ENCODE measurements around the gene HEPACAM.

HEPACAM gene

GRCh38 chr11:124899383-124900145, 36.3 kb downstream of the HEPACAM start:
- DNase-seq (ENCODE audit: low spot score), result no peak

GRCh38 chr11:124898711-124899110, 37.1 kb downstream of the HEPACAM start:
- peak; percentile 80 for DNase-seq (ENCODE audit: low spot score)

DNA sequence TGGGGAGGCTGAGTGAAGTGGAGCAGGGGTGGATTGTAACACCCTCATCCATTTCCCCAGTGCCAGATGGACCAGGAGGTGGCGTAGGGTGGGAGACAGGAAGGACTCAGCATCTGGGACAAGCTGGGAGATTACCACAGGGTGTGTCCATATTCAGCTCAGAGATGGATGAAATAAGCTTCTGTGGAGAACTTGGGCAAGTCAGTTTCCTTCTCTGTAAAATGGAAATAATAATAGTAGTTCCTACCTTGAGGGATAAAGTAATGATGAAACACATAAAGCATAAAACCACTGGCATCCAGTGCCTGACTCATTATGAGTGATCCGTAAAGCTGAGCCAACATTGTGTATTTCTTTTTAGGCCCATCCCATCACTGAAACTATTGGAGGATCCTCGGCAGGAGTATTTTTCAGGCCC, 37.6 kb downstream of the HEPACAM start:
- DNase-seq (ENCODE audit: low spot score), result no peak

DNA sequence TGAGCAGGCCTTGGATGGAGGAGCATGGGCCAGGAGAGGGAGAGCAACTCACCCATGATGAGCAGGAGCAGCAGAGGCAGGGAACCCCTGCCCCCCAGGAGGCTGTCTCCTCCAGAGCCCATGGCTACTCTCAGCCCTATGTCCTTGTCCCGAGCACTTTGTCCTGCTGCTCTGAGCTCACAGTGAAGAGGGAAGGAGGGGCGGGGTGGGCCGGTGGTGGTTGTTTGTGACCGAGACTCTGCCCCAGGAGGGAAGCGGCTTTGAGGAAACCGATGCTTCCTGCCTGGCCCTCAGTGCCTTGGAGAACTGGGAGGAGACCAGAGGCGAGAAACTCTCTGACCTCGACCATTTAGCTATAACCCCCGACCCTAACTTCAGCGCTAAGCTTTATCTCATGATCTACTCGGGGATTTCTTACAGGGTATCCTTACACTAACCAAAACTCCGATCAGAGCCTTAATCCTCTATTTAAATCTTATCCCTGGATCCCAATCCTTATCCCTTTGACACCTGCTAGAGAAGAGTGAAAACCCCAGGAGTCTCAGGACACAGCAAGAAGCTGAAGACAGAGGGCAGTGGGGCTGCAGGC, 38.1 kb downstream of the HEPACAM start, which contains the start of gene ROBO4:
TSS of gene ROBO4 (minus strand) at position 192 of the 589 bp plus-strand sequence. CDS start at position 122, 70 bp downstream.
- DNase-seq (ENCODE audit: low spot score), result no peak

GRCh38 chr11:124896821-124897391, 38.9 kb downstream of the HEPACAM start:
- no peak for DNase-seq (ENCODE audit: low spot score)

- DNase-seq (ENCODE audit: low spot score), result no peak
Observed at GRCh38 chr11:124896071-124896750, 39.6 kb downstream of the HEPACAM start.

DNA sequence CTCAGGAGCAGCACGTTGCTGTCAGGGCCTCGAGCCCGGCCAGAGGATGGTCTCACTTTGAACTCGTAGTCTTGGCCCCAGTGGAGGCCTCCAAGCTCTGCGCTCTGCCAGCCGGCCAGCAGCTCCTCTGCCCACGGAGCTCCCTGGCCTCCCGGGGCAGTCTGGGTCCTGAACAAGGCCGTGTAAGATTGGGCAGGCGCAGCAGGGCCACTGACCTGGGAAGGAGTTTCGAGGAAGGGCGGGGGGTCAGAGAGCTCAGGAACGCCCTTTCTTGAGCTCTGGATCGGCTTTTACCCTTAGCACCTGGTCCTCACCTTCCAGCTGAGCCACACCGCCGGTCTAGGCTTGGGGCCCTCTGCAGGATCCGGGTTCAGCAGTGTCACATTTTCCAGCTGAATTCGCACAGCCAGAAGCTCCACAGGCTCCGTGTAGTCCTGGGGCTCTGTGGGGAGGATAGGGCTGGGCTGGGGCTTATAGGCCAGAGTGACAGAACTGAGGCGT, 40.3 kb downstream of the HEPACAM start:
- DNase-seq (ENCODE audit: low spot score), result no peak

- DNase-seq (ENCODE audit: low spot score), result no peak
Observed at GRCh38 chr11:124894606-124895430, 41.0 kb downstream of the HEPACAM start.

DNA sequence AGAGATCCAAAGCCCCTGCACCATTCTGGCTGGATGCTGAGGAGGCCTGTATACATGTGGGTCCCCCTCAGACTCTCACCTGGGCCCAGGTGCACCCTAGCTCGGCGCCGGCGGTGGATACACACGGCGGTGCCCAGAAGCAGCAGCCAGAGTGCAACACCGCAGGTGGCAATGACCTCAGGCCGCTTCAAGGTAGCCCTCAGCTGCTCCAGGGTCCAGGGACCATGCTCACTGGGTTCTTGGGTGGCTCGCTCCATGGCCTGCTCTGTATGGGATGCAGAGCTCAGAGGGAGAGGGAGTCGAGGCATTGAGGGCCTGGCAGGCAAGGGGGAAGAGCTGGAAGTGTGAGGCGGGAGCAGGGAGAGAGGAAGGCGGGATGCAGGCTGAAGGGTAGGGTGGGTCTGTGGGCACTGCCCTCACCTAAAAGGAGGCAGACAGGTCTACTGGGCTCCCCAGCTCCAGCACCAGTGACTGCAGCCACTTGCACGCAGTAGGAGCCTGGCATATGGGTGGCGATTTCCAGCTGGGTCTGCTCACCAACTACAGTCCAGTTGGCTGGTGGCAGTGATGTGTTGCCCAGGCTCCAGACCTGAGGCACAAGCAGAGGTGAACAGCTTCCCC, 42.0 kb downstream of the HEPACAM start:
- no peak for DNase-seq (ENCODE audit: low spot score)

- DNase-seq (ENCODE audit: low spot score), result peak; percentile 57
Observed at GRCh38 chr11:124892750-124893454, 42.9 kb downstream of the HEPACAM start.

DNA sequence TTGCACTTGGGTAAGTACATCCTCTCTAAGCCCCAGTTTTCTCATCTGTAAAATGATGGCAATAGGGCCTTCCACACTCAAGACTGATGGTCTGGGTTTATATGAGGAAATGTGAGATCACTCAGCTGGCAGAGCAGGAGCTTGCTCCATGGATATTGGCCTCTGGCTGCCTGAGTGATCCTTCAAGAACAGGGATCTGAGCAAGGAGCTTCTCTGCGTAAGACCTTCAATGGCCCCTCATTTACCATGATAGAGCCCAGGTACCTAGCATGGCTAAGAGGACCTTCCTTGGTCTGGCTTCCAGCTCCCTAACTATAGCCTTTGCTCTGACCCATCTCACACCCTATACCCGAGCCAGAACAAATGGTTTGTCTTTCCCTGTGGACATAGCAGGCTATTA, 43.7 kb downstream of the HEPACAM start:
- DNase-seq (ENCODE audit: low spot score), result no peak

- DNase-seq (ENCODE audit: low spot score), result no peak
Observed at GRCh38 chr11:124891373-124891861, 44.4 kb downstream of the HEPACAM start.

DNA sequence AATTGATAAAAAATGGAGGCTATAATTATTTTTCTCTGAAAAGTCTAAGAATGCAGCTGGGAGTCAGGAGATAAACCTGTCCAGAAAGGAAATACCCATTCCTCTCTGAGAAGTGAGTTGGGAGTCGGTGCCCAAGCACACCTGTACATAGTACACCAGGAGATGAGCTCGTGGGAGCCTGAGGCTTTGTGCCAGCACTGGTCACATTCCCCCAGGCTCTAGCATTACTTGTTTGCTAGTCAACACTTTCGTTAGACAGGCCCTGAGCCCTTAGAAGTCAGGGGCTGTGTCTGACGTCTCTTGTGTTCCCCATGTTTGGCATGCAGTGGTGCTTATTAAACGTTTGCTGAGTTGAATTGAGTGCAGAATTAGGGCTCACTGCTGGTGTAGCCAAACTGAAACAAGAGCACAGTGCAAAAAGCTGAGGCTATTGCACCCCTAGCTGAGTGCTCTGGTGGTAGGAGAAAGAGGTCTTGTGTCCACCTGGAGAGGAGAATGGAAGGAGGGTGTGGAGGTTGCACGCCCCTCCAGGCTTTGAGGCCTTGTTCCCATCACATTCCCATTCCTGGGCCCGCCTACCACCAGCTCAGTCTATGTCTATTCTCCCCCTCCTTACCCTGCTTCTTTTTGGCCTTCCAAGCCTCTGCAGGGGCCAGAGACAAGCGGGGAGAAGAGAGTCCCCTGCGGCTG, 45.0 kb downstream of the HEPACAM start:
- DNase-seq (ENCODE audit: low spot score), result no peak

DNA sequence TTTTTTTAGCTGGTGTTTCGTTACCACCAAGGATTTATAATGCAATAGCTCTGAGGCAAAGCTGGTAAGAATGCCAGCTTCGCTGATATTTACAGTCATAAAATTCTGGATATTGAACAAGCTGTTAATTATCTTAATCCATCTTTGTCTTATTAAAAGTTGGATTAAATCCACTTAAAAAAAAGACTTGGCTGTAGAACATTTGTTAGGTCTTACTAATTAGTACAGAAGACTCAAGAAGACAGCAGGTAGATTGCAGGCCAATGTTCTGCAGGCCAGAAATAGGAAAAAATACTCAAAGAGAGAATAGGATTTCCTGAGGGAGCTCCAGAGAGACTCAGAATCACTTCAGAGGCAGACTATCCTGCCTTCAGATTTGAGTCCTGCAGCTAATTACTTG, 45.7 kb downstream of the HEPACAM start:
- DNase-seq (ENCODE audit: low spot score), result no peak

- DNase-seq (ENCODE audit: low spot score), result no peak
Observed at GRCh38 chr11:124889191-124890091, 46.4 kb downstream of the HEPACAM start.

DNA sequence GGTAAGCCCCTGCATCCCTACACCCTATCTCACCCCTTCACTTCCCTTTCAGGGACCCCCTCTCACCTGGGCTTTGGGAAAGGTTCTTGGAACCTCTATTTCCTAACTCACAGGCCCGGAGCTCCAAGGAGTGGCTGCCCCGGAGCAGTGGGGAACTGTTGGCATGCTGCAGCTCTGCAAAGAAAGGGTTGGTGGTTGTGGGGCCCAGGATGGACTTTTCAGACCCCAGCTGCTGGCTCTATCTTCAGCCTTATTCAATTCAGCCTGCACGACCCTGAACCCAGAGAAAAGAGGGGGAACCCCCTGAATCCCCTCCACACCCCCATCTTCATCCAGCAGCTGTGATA, 48.2 kb downstream of the HEPACAM start:
- no peak for DNase-seq (ENCODE audit: low spot score)

GRCh38 chr11:124886978-124887666, 48.7 kb downstream of the HEPACAM start:
- DNase-seq (ENCODE audit: low spot score), result no peak

DNA sequence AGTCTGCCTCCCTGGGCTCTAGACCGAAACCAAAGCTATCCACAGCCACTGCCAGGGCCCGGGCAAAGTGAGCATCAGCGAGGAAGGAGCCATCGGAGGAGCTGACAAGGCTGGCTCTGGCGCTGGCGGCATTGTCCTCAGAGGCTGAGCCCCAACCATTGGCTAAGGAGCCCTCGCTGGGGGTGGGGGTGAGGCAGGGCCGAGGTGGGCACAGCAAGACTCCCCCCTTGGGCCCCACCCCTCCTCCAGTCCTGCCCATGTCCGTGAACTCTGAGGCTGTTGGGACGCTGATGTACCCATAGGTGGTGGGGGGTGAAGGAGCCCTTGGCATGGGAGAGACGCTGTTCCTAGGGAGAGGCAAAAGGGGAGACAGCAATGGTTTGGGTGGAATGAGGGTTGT, 49.4 kb downstream of the HEPACAM start:
- DNase-seq (ENCODE audit: low spot score), result no peak

Measured in pons (tissue), 1 donor.